HG03095 (cell line): ENCODE data around the gene PPP1R1A.

Experiments
- ATAC-seq: cut with Tn5 transposase; IDR thresholded peaks from one replicate; pipeline ENCODE4 v1.9.1; 2021; ENCODE audit warnings: moderate library complexity; ENCODE audit not compliant: unreplicated experiment

PPP1R1A gene

GRCh38 chr12:54588110-54588889 is at the start of gene PPP1R1A:
Gene PPP1R1A (minus strand): TSS chr12:54588659. CDS start chr12:54588488, 171 bp downstream.
- ATAC-seq: no peak

- no peak for ATAC-seq
Measured at GRCh38 chr12:54634795-54635194, 46.3 kb upstream of the PPP1R1A start, which contains the start of gene LACRT. Gene LACRT (minus strand): TSS chr12:54634895. CDS start chr12:54634841, 54 bp downstream.

GRCh38 chr12:54631988-54632728 is 43.7 kb upstream of the PPP1R1A start:
- ATAC-seq: no peak

- ATAC-seq: no peak
Measured at GRCh38 chr12:54631551-54631950, 43.1 kb upstream of the PPP1R1A start.

GRCh38 chr12:54629925-54630324 is 41.5 kb upstream of the PPP1R1A start:
- no peak for ATAC-seq

GRCh38 chr12:54628186-54628846 is 39.9 kb upstream of the PPP1R1A start:
- no peak for ATAC-seq

- ATAC-seq: no peak
Measured at GRCh38 chr12:54627304-54627703, 38.8 kb upstream of the PPP1R1A start.

- ATAC-seq: no peak
Measured at GRCh38 chr12:54625598-54625997, 37.1 kb upstream of the PPP1R1A start.

- ATAC-seq: no peak
Measured at GRCh38 chr12:54624315-54625279, 36.1 kb upstream of the PPP1R1A start.

- no peak for ATAC-seq
Measured at GRCh38 chr12:54622463-54623183, 34.2 kb upstream of the PPP1R1A start.

- ATAC-seq: no peak
Measured at GRCh38 chr12:54616933-54617680, 28.6 kb upstream of the PPP1R1A start.

- ATAC-seq: no peak
Measured at GRCh38 chr12:54612225-54612750, 23.8 kb upstream of the PPP1R1A start.

GRCh38 chr12:54611715-54612149 is 23.3 kb upstream of the PPP1R1A start:
- ATAC-seq: no peak

GRCh38 chr12:54608769-54609168 is 20.3 kb upstream of the PPP1R1A start:
- ATAC-seq: no peak

GRCh38 chr12:54608156-54608555 is 19.7 kb upstream of the PPP1R1A start:
- ATAC-seq: no peak

- no peak for ATAC-seq
Measured at GRCh38 chr12:54606556-54606955, 18.1 kb upstream of the PPP1R1A start.

GRCh38 chr12:54605138-54605970 is 16.9 kb upstream of the PPP1R1A start:
- no peak for ATAC-seq

GRCh38 chr12:54604436-54604835 is 16.0 kb upstream of the PPP1R1A start:
- ATAC-seq: no peak
